Measurements from ENCODE around the gene KANSL1. TPM values are rescaled to one million over a fixed set of nuclear protein-coding genes. Genes with fewer than 3 reads are reported as not detected.
A peak's percentile ranks its signal among the peaks of the same experiment; 100 is the strongest.

KANSL1 gene
- total RNA-seq, 2 experiments from 2014 or later: 54.4 to 55.3 TPM

DNA sequence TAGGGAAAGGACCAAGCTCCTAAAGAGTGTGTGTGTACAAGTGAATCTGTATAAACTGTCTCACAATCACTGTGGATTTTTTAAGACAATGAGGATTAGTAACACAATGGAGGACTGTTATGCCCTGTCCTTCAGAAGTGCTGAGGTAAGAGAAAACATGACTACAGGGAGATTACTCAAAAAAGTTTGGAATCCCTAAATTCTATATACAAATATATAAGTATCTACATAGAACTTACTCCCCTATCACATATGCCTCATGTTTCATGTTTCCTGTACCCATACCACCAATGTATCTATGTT is 112.3 kb downstream of the KANSL1 start:
- H3K4me1 Mint-ChIP-seq (ENCODE audit: low read depth): peaks cover 62% of the 10 kb centered on the region

DNA sequence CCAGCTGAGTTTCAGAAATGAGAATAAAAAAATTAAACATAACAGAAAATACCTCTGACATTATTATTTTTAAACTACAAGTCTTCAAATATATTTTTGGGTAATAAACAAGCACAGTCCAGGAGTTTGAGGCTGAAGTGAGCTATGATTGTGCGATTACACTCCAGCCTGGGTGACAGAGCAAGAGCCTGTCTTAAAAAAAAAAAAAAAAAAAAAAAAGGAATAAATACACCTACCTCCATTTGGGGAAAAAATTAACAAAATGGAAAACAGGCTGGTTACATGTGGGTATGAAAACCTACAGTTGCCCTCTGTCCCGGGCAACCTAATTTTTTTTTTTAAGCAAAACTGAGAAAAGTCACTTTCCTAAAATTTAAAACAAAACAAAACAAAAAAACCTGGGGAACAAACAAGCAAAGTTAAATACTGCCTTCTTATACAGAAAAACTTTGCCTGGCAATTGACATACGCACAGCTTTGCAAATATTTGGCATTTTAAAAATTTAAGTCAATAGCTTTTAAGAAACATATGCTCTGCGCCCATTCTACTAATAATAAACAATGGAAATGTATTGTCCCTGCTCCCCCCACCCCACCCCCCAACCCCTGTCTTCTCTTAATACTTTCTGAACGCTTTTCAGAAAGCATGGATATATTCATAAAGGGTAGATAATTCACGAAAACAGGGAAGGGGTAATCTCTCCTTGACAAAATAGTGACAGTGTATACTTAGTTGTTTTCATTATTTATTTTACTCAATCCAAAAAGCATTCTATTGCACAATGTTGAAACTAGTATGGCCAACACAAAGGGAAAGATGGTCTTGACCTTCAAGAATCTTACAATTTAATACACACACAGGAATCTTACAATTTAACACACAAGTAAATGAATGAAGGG is 112.9 kb downstream of the KANSL1 start:
- DNase-seq (no peak), ATAC-seq (no peak)
- Mint-ChIP-seq H3K4me3 (no peak overlapping the region), H3K36me3 (ENCODE audit: low read depth) (peaks cover 22% of the 10 kb centered on the region), H3K27ac (no peak overlapping the region), H3K4me1 (ENCODE audit: low read depth) (peaks cover 64% of the 10 kb centered on the region), H3K27me3 (no peaks in the 10 kb centered on the region), H3K9me3 (no peaks in the 10 kb centered on the region)
- intact Hi-C loops (cut with micrococcal nuclease): no loop called here
- TF ChIP-seq, protein P1, sequence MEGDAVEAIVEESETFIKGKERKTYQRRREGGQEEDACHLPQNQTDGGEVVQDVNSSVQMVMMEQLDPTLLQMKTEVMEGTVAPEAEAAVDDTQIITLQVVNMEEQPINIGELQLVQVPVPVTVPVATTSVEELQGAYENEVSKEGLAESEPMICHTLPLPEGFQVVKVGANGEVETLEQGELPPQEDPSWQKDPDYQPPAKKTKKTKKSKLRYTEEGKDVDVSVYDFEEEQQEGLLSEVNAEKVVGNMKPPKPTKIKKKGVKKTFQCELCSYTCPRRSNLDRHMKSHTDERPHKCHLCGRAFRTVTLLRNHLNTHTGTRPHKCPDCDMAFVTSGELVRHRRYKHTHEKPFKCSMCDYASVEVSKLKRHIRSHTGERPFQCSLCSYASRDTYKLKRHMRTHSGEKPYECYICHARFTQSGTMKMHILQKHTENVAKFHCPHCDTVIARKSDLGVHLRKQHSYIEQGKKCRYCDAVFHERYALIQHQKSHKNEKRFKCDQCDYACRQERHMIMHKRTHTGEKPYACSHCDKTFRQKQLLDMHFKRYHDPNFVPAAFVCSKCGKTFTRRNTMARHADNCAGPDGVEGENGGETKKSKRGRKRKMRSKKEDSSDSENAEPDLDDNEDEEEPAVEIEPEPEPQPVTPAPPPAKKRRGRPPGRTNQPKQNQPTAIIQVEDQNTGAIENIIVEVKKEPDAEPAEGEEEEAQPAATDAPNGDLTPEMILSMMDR (IDR thresholded peaks at IDR 0.05): no peak
- POLR2A ChIA-PET: interaction anchor here (0.7 kb wide), 1 partner anchor 1568 kb away, joined by 3 read pairs; no protein-coding TSS in a partner anchor
- CTCF ChIA-PET: interaction anchor here (1.1 kb wide), 1 partner anchor 171 kb away, joined by 3 read pairs; no protein-coding TSS in a partner anchor

More for the DNA sequence above, 112.3 kb downstream of the KANSL1 start:
- H3K4me3 Mint-ChIP-seq: no peak overlapping the region
- TF ChIP-seq, protein P1 (IDR thresholded peaks at IDR 0.05): no peak
- no peak for ATAC-seq
- no peak for DNase-seq
- POLR2A ChIA-PET: interaction anchor here (0.7 kb wide), 1 partner anchor 1568 kb away, joined by 3 read pairs; no protein-coding TSS in a partner anchor
- H3K27me3 Mint-ChIP-seq: no peaks in the 10 kb centered on the region
- H3K36me3 Mint-ChIP-seq (ENCODE audit: low read depth): peaks cover 19% of the 10 kb centered on the region
- H3K27ac Mint-ChIP-seq: no peak overlapping the region
- CTCF ChIA-PET: interaction anchor here (1.1 kb wide), 1 partner anchor 172 kb away, joined by 3 read pairs; no protein-coding TSS in a partner anchor
- intact Hi-C loops (cut with micrococcal nuclease): no loop called here
- no peaks in the 10 kb centered on the region for H3K9me3 Mint-ChIP-seq

DNA sequence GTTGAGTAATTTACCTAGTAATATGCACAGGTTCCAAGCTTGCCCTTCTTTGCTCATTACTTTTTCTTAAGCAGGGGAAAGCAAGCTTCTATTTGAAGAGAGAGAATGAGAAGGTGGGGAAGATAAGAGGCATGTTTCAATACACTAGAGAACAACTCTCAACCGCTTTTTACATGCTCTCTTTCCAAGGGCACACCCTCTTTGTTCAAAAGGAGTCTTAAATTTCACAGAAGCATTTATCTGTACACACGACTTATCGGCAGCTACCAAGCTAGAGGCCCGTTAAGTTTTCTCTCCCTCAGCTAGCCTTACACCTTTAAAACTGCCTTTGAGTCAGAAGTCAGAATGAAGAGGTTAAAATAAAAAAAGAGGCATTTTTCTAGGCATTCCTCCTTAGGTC is 114.6 kb downstream of the KANSL1 start:
- no peak for ATAC-seq
- no peaks in the 10 kb centered on the region for H3K9me3 Mint-ChIP-seq
- intact Hi-C loops (cut with micrococcal nuclease): no loop called here
- TF ChIP-seq, protein P1 (IDR thresholded peaks at IDR 0.05): no peak
- ChIA-PET POLR2A (interaction anchor here (0.8 to 1.8 kb wide), 2 partner anchors 31 to 79 kb away, joined by 3 to 6 read pairs; no protein-coding TSS in a partner anchor), CTCF (interaction anchor here (1.5 kb wide), 1 partner anchor 92 kb away, joined by 5 read pairs; no protein-coding TSS in a partner anchor)
- no peaks in the 10 kb centered on the region for H3K27me3 Mint-ChIP-seq
- no peak for DNase-seq
- H3K36me3 Mint-ChIP-seq (ENCODE audit: low read depth): peaks cover 22% of the 10 kb centered on the region
- peak overlapping the region; percentile 53 for H3K27ac Mint-ChIP-seq
- no peak overlapping the region for H3K4me3 Mint-ChIP-seq
- H3K4me1 Mint-ChIP-seq (ENCODE audit: low read depth): peaks cover 58% of the 10 kb centered on the region

- ChIA-PET CTCF (interaction anchor here (1.4 kb wide), 1 partner anchor 22 kb away, joined by 4 read pairs; no protein-coding TSS in a partner anchor), POLR2A (interaction anchor here (0.7 kb wide), 1 partner anchor 23 kb away, joined by 3 read pairs; no protein-coding TSS in a partner anchor)
- H3K27me3 Mint-ChIP-seq: no peaks in the 10 kb centered on the region
- H3K27ac Mint-ChIP-seq: no peak overlapping the region
- H3K4me3 Mint-ChIP-seq: no peak overlapping the region
- H3K36me3 Mint-ChIP-seq (ENCODE audit: low read depth): peaks cover 21% of the 10 kb centered on the region
- no peak for DNase-seq
- ATAC-seq: no peak
- TF ChIP-seq, protein P1 (IDR thresholded peaks at IDR 0.05): no peak
- intact Hi-C loops (cut with micrococcal nuclease): no loop called here
- H3K4me1 Mint-ChIP-seq (ENCODE audit: low read depth): peaks cover 56% of the 10 kb centered on the region
- no peaks in the 10 kb centered on the region for H3K9me3 Mint-ChIP-seq
Observed at GRCh38 chr17:46074540-46074939, 118.7 kb downstream of the KANSL1 start.

GRCh38 chr17:46072998-46073397 is 120.2 kb downstream of the KANSL1 start:
- Mint-ChIP-seq H3K27me3 (no peaks in the 10 kb centered on the region), H3K4me1 (ENCODE audit: low read depth) (peaks cover 51% of the 10 kb centered on the region), H3K36me3 (ENCODE audit: low read depth) (peaks cover 16% of the 10 kb centered on the region), H3K27ac (no peak overlapping the region), H3K4me3 (no peak overlapping the region), H3K9me3 (no peaks in the 10 kb centered on the region)
- intact Hi-C loops (cut with micrococcal nuclease): no loop called here
- TF ChIP-seq, protein P1 (IDR thresholded peaks at IDR 0.05): no peak
- ATAC-seq: no peak
- DNase-seq: no peak
- POLR2A ChIA-PET: no interaction called here
- CTCF ChIA-PET: interaction anchor here (3.1 kb wide), 1 partner anchor 28 kb away, joined by 10 read pairs; no protein-coding TSS in a partner anchor
